Smooth muscle cell (in vitro differentiated cells): ENCODE measurements around the gene MRPL53. TPM values are rescaled to one million over a fixed set of nuclear protein-coding genes. Genes with fewer than 3 reads are reported as not detected.

Source experiments
- DNase-seq: peaks from one replicate; lab custom pipeline; 2025; ENCODE audit not compliant: unreplicated experiment; lab: John Stamatoyannopoulos, UW
- H2AFZ ChIP-seq: fragments of 200-600 bp; sonication (generic); 2 replicates; pipeline ENCODE4 v1.6.0; 2016; ENCODE audit warnings: antibody characterized with exemption, low read depth, mild to moderate bottlenecking
- H3F3A ChIP-seq: fragments of 200-600 bp; sonication (generic); 2 replicates; pipeline ENCODE4 v1.6.0; 2017; ENCODE audit warnings: antibody characterized with exemption, low read depth
- H3K27ac ChIP-seq: fragments of 200-600 bp; sonication (generic); 2 replicates; pipeline ENCODE4 v1.5.1; 2016; ENCODE audit warnings: low read depth, mild to moderate bottlenecking
- H3K27me3 ChIP-seq: fragments of 200-600 bp; sonication (generic); 2 replicates; pipeline ENCODE4 v1.6.1; 2016; ENCODE audit warnings: low read depth, mild to moderate bottlenecking
- H3K36me3 ChIP-seq: fragments of 200-600 bp; sonication (generic); 2 replicates; pipeline ENCODE4 v1.5.1; 2016; ENCODE audit warnings: low read depth
- H3K4me1 ChIP-seq: fragments of 200-600 bp; sonication (generic); 2 replicates; pipeline ENCODE4 v1.5.1; 2016; ENCODE audit warnings: low read depth
- H3K4me2 ChIP-seq: fragments of 200-600 bp; sonication (generic); 2 replicates; pipeline ENCODE4 v1.6.0; 2016; ENCODE audit warnings: mild to moderate bottlenecking
- H3K4me3 ChIP-seq: fragments of 200-600 bp; sonication (generic); 2 replicates; pipeline ENCODE4 v1.5.1; 2016; ENCODE audit warnings: mild to moderate bottlenecking
- H3K79me2 ChIP-seq: fragments of 200-600 bp; sonication (generic); 2 replicates; pipeline ENCODE4 v1.6.0; 2016; ENCODE audit warnings: low read depth, mild to moderate bottlenecking
- H3K9ac ChIP-seq: fragments of 200-600 bp; sonication (generic); 2 replicates; pipeline ENCODE4 v1.6.0; 2016; ENCODE audit warnings: low read depth
- H3K9me3 ChIP-seq: fragments of 200-600 bp; sonication (generic); replicated peaks from 2 replicates; pipeline ENCODE4 v1.5.1; 2016; ENCODE audit warnings: low read depth
- H4K20me1 ChIP-seq: fragments of 200-600 bp; sonication (generic); 2 replicates; pipeline ENCODE4 v1.6.0; 2016; ENCODE audit warnings: low read depth
- WGBS: methylation state at CpG from one replicate; pipeline ENCODE4 v1.1.7; 2016; ENCODE audit warnings: low lambda C conversion rate; 5-methylcytosine and 5-hydroxymethylcytosine counted together
- polyA plus RNA-seq: library from polyadenylated mRNA; unstranded; fragments of >200 nt; fragmentation: Nextera tagmentation; extraction: Ambion mirVana; gene quantifications from 2 replicates; pipeline ENCODE4 v1.2.1, GENCODE V29; 2016
- total RNA-seq: library from RNA; depleted of rRNA; stranded (reverse); fragments of >200 nt; gene quantifications from 2 replicates; pipeline ENCODE4 v1.2.3, GENCODE V29; 2014
- TF ChIP-seq, protein P1 (sequence below): fragments of 200-600 bp; sonication (generic); IDR thresholded peaks from 2 replicates; pipeline ENCODE4 v1.5.1; 2017; ENCODE audit warnings: borderline replicate concordance, mild to moderate bottlenecking, antibody characterized with exemption; ENCODE audit not compliant: insufficient read depth, poor library complexity, severe bottlenecking

MRPL53 gene
- total and polyA plus RNA-seq, 2 experiments from 2014 or later = 12.0 to 76.8 TPM

DNA sequence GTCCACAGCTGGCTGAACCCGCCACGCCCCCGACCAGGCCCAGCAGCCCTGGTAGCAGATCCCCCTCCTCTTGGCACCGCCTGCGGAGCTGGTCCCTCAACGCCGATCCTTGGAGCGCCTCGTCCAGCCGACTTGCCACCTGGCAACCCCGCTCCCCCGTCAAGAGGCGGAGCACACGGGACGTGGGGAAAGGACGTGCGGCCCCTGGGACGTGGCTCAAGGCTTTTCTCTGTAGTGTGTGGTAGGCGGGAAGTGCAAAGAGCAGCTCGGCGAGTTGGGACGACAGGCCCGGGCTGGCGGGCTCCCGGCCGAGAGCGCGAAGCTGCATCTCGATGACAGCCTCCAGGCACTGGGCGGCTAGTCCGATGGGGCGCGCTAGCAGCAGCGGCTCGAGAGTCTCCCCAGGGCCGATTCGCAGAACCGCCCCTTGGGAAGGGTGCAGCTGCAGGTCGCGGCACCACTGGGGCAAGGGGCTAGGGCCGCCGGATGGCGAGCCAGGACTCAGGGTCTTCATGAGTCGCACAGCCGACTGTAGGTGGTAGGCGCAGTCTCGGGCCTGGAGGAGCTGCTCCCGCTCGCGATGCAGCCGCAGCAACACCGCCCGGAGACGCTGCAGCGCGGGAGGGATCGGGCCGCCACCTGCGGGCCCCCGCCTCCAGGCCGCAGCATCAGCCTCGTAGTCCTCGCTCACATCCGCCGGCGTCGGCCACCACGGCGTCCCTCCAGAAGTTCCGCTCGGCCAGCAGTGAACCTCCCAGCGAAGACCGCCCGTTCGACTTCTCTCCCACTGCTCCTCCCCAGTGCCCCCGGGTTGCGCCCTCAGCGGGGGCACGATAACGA is 9.7 kb upstream of the MRPL53 start:
- H3K9ac ChIP-seq = peak overlapping the region; percentile 42
- WGBS = 2% methylated on average over 74 of the region's 80 CpGs
- H3K79me2 ChIP-seq = peaks cover 47% of the 10 kb centered on the region

DNA sequence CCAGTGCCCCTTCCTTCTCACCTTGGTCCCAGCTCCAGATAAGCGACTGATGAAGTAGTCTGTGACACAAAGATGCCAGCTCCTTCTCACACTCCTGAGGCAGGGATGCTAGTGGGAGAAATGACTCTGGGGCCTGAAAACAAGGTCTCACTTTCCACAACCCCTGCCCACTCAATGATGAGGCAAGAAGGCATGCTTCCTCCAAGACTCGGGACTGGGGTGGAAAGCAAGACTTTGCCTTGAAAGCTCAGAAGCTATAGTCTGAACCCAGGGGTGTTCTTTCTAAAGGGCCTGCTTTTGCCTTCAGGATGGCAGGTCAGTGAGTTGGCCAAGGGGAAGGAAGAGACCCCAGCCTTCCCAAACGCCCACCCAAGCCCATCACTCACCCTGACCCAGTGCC is 9.0 kb upstream of the MRPL53 start:
- no peak for DNase-seq
- Histone ChIP-seq H2AFZ (no peak overlapping the region), H3K9ac (peak overlapping the region; percentile 42), H3K27ac (no peak overlapping the region), H4K20me1 (no peaks in the 10 kb centered on the region), H3K27me3 (no peaks in the 10 kb centered on the region), H3K9me3 (no peaks in the 10 kb centered on the region), H3K79me2 (peaks cover 47% of the 10 kb centered on the region), H3K4me2 (peak overlapping the region; percentile 96), H3K4me3 (peak overlapping the region; percentile 79), H3K36me3 (no peaks in the 10 kb centered on the region), H3F3A (no peaks in the 10 kb centered on the region), H3K4me1 (peaks cover 18% of the 10 kb centered on the region)
- WGBS = 53% methylated on average over 3 of the region's 3 CpGs
- TF ChIP-seq, protein P1, sequence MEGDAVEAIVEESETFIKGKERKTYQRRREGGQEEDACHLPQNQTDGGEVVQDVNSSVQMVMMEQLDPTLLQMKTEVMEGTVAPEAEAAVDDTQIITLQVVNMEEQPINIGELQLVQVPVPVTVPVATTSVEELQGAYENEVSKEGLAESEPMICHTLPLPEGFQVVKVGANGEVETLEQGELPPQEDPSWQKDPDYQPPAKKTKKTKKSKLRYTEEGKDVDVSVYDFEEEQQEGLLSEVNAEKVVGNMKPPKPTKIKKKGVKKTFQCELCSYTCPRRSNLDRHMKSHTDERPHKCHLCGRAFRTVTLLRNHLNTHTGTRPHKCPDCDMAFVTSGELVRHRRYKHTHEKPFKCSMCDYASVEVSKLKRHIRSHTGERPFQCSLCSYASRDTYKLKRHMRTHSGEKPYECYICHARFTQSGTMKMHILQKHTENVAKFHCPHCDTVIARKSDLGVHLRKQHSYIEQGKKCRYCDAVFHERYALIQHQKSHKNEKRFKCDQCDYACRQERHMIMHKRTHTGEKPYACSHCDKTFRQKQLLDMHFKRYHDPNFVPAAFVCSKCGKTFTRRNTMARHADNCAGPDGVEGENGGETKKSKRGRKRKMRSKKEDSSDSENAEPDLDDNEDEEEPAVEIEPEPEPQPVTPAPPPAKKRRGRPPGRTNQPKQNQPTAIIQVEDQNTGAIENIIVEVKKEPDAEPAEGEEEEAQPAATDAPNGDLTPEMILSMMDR = no peak

More for the DNA sequence above, 9.7 kb upstream of the MRPL53 start:
- no peaks in the 10 kb centered on the region for H4K20me1 ChIP-seq
- no peaks in the 10 kb centered on the region for H3K9me3 ChIP-seq
- TF ChIP-seq, protein P1 = no peak
- H3K27me3 ChIP-seq = no peaks in the 10 kb centered on the region
- peaks cover 18% of the 10 kb centered on the region for H3K4me1 ChIP-seq
- no peak for DNase-seq
- H3K36me3 ChIP-seq = no peaks in the 10 kb centered on the region
- H2AFZ ChIP-seq = peak overlapping the region; percentile 86
- H3F3A ChIP-seq = no peaks in the 10 kb centered on the region
- peak overlapping the region; percentile 20 for H3K27ac ChIP-seq
- peak overlapping the region; percentile 96 for H3K4me2 ChIP-seq
- H3K4me3 ChIP-seq = peak overlapping the region; percentile 79

DNA sequence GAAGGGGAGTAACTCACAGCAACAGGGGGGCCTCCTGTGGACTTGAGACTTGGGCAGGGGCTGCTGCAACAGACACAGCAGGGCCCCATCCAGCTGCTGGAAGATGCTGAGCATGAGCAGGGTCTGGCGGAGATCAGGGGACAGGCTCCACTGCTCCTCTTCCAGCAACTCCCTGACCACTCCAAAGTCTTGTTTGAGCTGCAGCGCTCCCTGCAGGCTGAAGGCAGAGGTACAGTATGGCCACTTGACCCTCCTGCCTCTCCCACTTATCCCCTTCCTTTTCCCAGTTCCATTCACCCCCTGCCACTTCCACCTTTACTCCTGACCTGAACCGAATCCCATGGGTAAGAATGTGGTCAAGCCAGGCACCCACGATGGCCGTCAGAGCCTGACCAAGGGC is 2.4 kb upstream of the MRPL53 start:
- WGBS = 95% methylated on average over 5 of the region's 5 CpGs
- no peaks in the 10 kb centered on the region for H3K36me3 ChIP-seq
- TF ChIP-seq, protein P1 = peak; percentile 31

More for the DNA sequence above, 2.4 kb upstream of the MRPL53 start:
- Histone ChIP-seq H3K79me2 (peaks cover 10% of the 10 kb centered on the region), H3K27ac (no peak overlapping the region), H3K4me2 (no peak overlapping the region), H3K27me3 (no peaks in the 10 kb centered on the region), H3K9ac (no peak overlapping the region), H3F3A (peaks cover 5% of the 10 kb centered on the region), H2AFZ (no peak overlapping the region), H3K4me1 (peaks cover 12% of the 10 kb centered on the region), H3K4me3 (no peak overlapping the region), H4K20me1 (no peaks in the 10 kb centered on the region), H3K9me3 (no peaks in the 10 kb centered on the region)
- no peak for DNase-seq
